GM12892 (cell line): ENCODE data around the gene SLC22A5.
A peak's percentile ranks its signal among the peaks of the same experiment; 100 is the strongest.

Source experiments
- POLR2A ChIP-seq: IDR thresholded peaks from 2 replicates; pipeline ENCODE4 v1.6.1; 2011; ENCODE audit warnings: low read depth, low read length, control low read depth
- POLR2AphosphoS5 ChIP-seq: IDR thresholded peaks from 2 replicates; pipeline ENCODE4 v1.6.1; 2011; ENCODE audit warnings: low read depth, low read length, control low read depth

DNA sequence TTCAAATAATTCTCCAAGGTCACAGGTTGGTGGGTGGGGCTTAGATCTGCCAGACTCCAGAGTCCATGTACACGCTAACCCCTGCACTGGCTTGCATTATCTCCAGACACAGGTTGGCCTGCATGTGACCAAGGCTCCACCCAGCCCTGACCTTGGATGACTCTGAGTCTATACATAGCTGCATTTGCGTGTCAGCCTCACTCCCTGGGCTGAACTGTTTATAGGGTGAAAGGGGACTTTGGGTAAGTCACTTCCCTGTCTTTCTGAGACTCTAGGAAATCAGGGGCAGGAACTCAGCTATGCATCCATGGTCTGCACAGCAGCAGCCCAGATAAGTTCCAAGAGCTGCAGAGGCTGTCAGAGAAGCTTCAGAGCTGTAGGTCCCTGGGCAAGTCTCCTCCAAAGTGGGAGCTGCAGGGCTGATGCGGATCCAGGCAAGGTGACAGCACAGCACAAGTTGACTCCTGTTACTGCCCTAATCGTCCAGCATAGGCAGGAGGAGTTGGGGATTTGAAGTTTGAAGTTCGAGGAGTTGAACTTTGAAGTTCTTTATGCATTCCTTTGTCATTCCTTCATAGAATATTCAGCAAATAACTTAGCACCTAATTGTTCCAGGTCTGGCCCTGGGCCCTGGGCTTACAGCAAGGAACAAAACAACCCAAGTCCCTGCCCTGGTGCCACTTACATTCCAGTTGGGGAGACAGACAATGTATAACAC, 53.4 kb downstream of the SLC22A5 start:
- TF ChIP-seq POLR2A, result peak; percentile 56; the same call in 1 of the 2 replicates
- TF ChIP-seq POLR2AphosphoS5, result peak; percentile 37; the same call in 1 of the 2 replicates
